Liver (tissue), 9 donors: ENCODE measurements around the gene SLC35F2. TPM values are rescaled to one million over a fixed set of nuclear protein-coding genes. Genes with fewer than 3 reads are reported as not detected.

Source experiments
- DNase-seq: peaks from one replicate; pipeline ENCODE4 v3.0.0-alpha.2; 2017; ENCODE audit warnings: low spot score
- H3K27ac ChIP-seq, 2 donors: one replicate each; pipeline ENCODE4 v1.7.0; 2013; ENCODE audit warnings: inconsistent platforms in 2 of 2, low read length in 2 of 2, control low read depth in 1 of 2, low read depth in 1 of 2, mild to moderate bottlenecking in 1 of 2
- H3K27me3 ChIP-seq, 4 donors: one replicate each; pipeline versions ENCODE4 v1.6.1 to v1.7.0; 2013; ENCODE audit warnings: low read length in 3 of 4, inconsistent platforms in 1 of 4, mild to moderate bottlenecking in 1 of 4, moderate library complexity in 1 of 4; ENCODE audit not compliant: control insufficient read depth in 4 of 4, insufficient read depth in 4 of 4
- H3K36me3 ChIP-seq, 4 donors: one replicate each; pipeline versions ENCODE4 v1.6.1 to v1.7.0; 2013; ENCODE audit warnings: low read length in 3 of 4, mild to moderate bottlenecking in 3 of 4, low read depth in 1 of 4, moderate library complexity in 1 of 4; ENCODE audit not compliant: control insufficient read depth in 4 of 4, insufficient read depth in 3 of 4
- H3K4me1 ChIP-seq, 4 donors: one replicate each; pipeline versions ENCODE4 v1.6.1 to v1.7.0; 2013; ENCODE audit warnings: low read length in 3 of 4, mild to moderate bottlenecking in 3 of 4, moderate library complexity in 1 of 4; ENCODE audit not compliant: control insufficient read depth in 4 of 4, insufficient read depth in 4 of 4
- H3K4me3 ChIP-seq, 3 donors: one replicate each; pipeline versions ENCODE4 v1.6.1 to v1.7.0; 2013; ENCODE audit warnings: low read length in 3 of 3, control low read depth in 1 of 3, low read depth in 1 of 3, mild to moderate bottlenecking in 1 of 3
- H3K9ac ChIP-seq, 2 donors: one replicate each; pipeline ENCODE4 v1.7.0; 2013; ENCODE audit warnings: low read length in 2 of 2, mild to moderate bottlenecking in 2 of 2, moderate library complexity in 2 of 2, control low read depth in 1 of 2, low read depth in 1 of 2
- H3K9me3 ChIP-seq, 4 donors: one replicate each; pipeline versions ENCODE4 v1.6.1 to v1.7.0; 2013; ENCODE audit warnings: low read length in 3 of 4; ENCODE audit not compliant: control insufficient read depth in 4 of 4
- ATF3 ChIP-seq: IDR thresholded peaks from 2 replicates; pipeline ENCODE4 v1.6.1; 2016; ENCODE audit warnings: antibody characterized with exemption
- CTCF ChIP-seq: fragments of 150-350 bp; IDR thresholded peaks from 2 replicates; pipeline ENCODE4 v1.5.1; 2017; ENCODE audit warnings: improper control_type of control experiment, low read depth, low read length; ENCODE audit not compliant: missing input control
- EGR1 ChIP-seq, 2 donors: IDR thresholded peaks; 2 replicates each; pipeline ENCODE4 v1.6.1; 2016 to 2018; ENCODE audit warnings: antibody characterized with exemption in 2 of 2, low read depth in 2 of 2
- FOXA2 ChIP-seq: IDR thresholded peaks from 2 replicates; pipeline ENCODE4 v1.6.1; 2016; ENCODE audit warnings: antibody characterized with exemption
- GABPA ChIP-seq, 2 donors: IDR thresholded peaks in 1 of 2; conservative IDR thresholded peaks in 1 of 2; 2 replicates each; pipeline ENCODE4 v1.6.1; 2016; ENCODE audit warnings: antibody characterized with exemption in 2 of 2, mild to moderate bottlenecking in 1 of 2, moderate library complexity in 1 of 2
- HNF4G ChIP-seq: IDR thresholded peaks from 2 replicates; pipeline ENCODE4 v1.6.1; 2016; ENCODE audit warnings: antibody characterized with exemption
- JUND ChIP-seq, 2 donors: IDR thresholded peaks; 2 replicates each; pipeline ENCODE4 v1.6.1; 2016; ENCODE audit warnings: antibody characterized with exemption in 2 of 2
- MAX ChIP-seq: IDR thresholded peaks from 2 replicates; pipeline ENCODE4 v1.6.1; 2016; ENCODE audit warnings: antibody characterized with exemption
- RAD21 ChIP-seq, 2 donors: IDR thresholded peaks; 2 replicates each; pipeline ENCODE4 v1.6.1; 2016; ENCODE audit warnings: antibody characterized with exemption in 2 of 2, mild to moderate bottlenecking in 2 of 2
- REST ChIP-seq: IDR thresholded peaks from 2 replicates; pipeline ENCODE4 v1.6.1; 2016; ENCODE audit warnings: antibody characterized with exemption, mild to moderate bottlenecking
- RXRA ChIP-seq, 2 donors: IDR thresholded peaks; 2 replicates each; pipeline ENCODE4 v1.6.1; 2017 to 2018; ENCODE audit warnings: antibody characterized with exemption in 2 of 2, mild to moderate bottlenecking in 1 of 2
- SP1 ChIP-seq: IDR thresholded peaks from 2 replicates; pipeline ENCODE4 v1.6.1; 2018; ENCODE audit warnings: antibody characterized with exemption, mild to moderate bottlenecking
- TAF1 ChIP-seq: conservative IDR thresholded peaks from 2 replicates; pipeline ENCODE4 v1.6.1; 2016; ENCODE audit warnings: antibody characterized with exemption, mild to moderate bottlenecking
- ZBTB33 ChIP-seq: IDR thresholded peaks from 2 replicates; pipeline ENCODE4 v1.6.1; 2016; ENCODE audit warnings: antibody characterized with exemption
- WGBS: extraction: QIAGEN DNeasy Blood & Tissue Kit; methylation state at CpG from one replicate; pipeline ENCODE4 v1.1.7; 2013; 5-methylcytosine and 5-hydroxymethylcytosine counted together
- polyA plus RNA-seq, 2 donors: library from polyadenylated mRNA; stranded (reverse) in 1 of 2; unstranded in 1 of 2; fragments of 200-250 nt in 1 of 2; fragments of >200 nt in 1 of 2; fragmentation: Nextera tagmentation in 1 of 2; extraction: Ambion mirVana in 1 of 2; gene quantifications; one replicate each; pipeline versions ENCODE4 v1.2.1 to v1.2.3, GENCODE V29; 2013 to 2015
- total RNA-seq, 2 donors: library from RNA; depleted of rRNA; stranded (reverse); fragments of >200 nt; gene quantifications; one replicate each; pipeline ENCODE4 v1.2.3, GENCODE V29; 2014
- donor health status: healthy.
- donor health status: healthy.
- donor health status: healthy.
- donor health status: healthy.
- donor health status: healthy.

SLC35F2 gene
- total and polyA plus RNA-seq, 4 donors, result 0.14 to 1.4 (median 0.56) TPM

GRCh38 chr11:107801641-107802040 lies 56.9 kb downstream of the SLC35F2 start:
- 92% methylated on average over 1 of the region's 1 CpG for WGBS
- no peak overlapping the region for H3K27ac ChIP-seq
- no peaks in the 10 kb centered on the region for H3K36me3 ChIP-seq
- no peak overlapping the region for H3K4me3 ChIP-seq
- no peaks in the 10 kb centered on the region for H3K4me1 ChIP-seq
- no peak overlapping the region for H3K9ac ChIP-seq
- H3K27me3 ChIP-seq, result no peaks in the 10 kb centered on the region
- DNase-seq, result no peak
- no peaks in the 10 kb centered on the region for H3K9me3 ChIP-seq
- TF ChIP-seq GABPA (IDR thresholded peaks at IDR 0.05 in 1 of 2, conservative IDR thresholded peaks at IDR 0.05 in 1 of 2), result no peak
- TF ChIP-seq REST, result no peak
- TF ChIP-seq ATF3, result no peak
- TF ChIP-seq TAF1, result no peak
- TF ChIP-seq FOXA2, result no peak
- TF ChIP-seq HNF4G, result no peak
- no peak for TF ChIP-seq JUND (IDR thresholded peaks at IDR 0.05)
- no peak for TF ChIP-seq MAX
- TF ChIP-seq CTCF, result no peak
- TF ChIP-seq RXRA (IDR thresholded peaks at IDR 0.05), result no peak
- TF ChIP-seq EGR1 (IDR thresholded peaks at IDR 0.05; ENCODE audit: low read depth in 2 of 2), result no peak
- no peak for TF ChIP-seq SP1
- no peak for TF ChIP-seq ZBTB33

GRCh38 chr11:107799218-107799859 lies 59.2 kb downstream of the SLC35F2 start:
- Histone ChIP-seq H3K4me1 (no peaks in the 10 kb centered on the region), H3K27ac (no peak overlapping the region), H3K9ac (no peak overlapping the region), H3K9me3 (no peaks in the 10 kb centered on the region), H3K36me3 (no peaks in the 10 kb centered on the region), H3K4me3 (no peak overlapping the region), H3K27me3 (no peaks in the 10 kb centered on the region)
- 68% methylated on average over 12 of the region's 12 CpGs for WGBS
- peak; percentile 56 for DNase-seq
- TF ChIP-seq SP1, result no peak
- peak; percentile 93 for TF ChIP-seq CTCF
- TF ChIP-seq RAD21 (IDR thresholded peaks at IDR 0.05), result peak; percentile 68 to 76
